GM19351 (cell line): ENCODE data around the gene ELOB.
A peak's percentile ranks its signal among the peaks of the same experiment; 100 is the strongest.

Experiments
- ATAC-seq: cut with Tn5 transposase; IDR thresholded peaks from one replicate; pipeline ENCODE4 v1.9.1; 2021; ENCODE audit warnings: mild to moderate bottlenecking, moderate library complexity; ENCODE audit not compliant: unreplicated experiment

Gene ELOB

DNA sequence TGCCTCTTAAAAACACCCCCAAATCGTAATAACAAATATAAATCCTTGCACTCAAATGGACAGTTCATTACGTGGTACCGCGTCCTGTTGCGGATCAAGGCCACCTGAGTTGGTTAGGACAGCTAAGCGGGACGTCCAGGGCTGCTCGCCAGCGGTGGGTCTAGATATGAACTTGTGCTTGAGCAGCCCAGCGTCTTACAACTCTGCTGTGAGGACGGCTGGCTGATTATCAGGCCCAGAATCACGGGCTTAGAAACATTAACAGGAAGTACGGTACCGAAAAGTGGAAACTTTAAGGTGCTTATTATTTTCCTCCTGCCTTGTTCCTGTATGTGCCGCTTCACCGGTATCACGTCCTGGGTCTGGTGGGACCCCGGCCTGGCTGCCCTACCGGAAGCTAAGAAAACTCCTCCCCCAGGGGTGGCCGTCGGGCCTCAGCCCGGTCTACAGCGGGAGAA lies 25.5 kb downstream of the ELOB start:
- ATAC-seq: peak; percentile 35

GRCh38 chr16:2749936-2750335 lies 27.1 kb downstream of the ELOB start:
- no peak for ATAC-seq

DNA sequence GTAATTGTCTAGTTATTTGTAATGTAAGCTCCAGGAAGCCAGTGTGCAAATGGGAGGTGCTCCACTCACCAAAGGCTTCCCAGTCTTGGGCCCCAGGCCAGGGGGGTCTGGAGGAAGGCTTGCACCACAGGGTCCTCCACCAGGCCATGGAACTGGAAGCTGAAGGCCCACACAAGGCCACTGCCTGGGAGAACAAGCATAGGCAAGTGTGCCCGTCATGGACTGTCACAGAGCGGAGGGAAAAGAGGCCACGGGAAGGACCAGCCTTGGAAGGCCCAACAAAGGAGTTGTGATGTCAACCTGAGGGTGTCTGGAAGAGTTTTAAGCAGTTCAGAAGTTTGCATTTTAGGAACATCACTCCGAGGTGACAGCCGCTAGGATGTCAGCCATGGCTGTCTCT lies 27.6 kb downstream of the ELOB start:
- ATAC-seq: no peak

DNA sequence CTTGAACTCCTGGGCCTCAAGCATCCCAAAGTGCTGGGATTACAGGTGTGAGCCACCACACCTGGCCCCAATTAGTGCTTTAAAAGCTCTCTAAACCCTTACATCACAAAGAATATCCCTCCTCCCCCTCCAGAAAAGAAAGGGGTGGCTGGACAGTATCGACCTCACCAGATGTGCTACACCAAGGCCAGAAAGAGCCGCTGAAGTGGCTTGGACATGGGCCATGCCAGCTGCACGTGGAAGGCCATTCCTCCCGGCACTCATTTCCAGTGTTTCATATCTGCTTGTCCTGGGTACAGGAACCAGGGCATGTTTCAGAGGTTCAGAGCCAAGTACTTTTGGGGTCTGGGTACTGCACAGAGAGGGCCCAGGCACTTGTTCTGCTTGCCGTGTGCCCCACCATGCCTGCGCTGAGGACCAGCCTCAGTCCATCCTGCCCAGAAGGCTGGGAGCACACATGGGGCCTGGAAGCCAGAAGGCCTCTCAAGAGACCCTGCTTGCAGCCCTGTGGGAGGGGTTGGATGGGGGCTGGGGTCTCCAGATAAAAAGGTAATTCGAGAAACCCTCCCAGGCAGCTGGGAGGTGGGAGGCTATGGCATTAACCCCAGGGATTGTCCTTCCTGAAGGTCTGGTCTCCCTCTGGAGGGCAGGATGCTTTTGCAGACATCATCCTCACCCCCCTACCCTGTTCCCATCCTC lies 28.2 kb downstream of the ELOB start:
- no peak for ATAC-seq

DNA sequence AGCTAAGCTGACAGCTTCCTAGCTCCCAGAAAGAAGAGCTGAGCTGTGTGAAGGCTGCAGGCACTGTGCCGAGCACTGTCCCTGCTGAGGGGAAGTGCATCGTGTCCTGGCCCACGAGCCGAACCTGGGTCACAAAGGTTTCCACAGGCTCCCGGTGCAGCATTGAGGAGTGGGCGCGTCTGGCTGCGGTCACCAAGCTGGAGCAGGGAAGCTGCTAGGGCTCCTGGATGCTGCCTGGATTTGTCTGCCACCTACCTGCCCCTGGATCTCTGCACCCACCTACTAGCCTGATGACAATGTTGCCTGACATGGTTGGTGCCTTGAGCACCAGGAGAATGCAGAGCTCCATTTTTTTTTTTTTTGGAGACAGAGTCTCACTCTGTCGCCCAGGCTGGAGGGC lies 31.1 kb downstream of the ELOB start:
- no peak for ATAC-seq

- ATAC-seq: no peak
These were observed 31.8 kb downstream of the ELOB start for GRCh38 chr16:2745116-2745890.

GRCh38 chr16:2744711-2745110 lies 32.4 kb downstream of the ELOB start:
- ATAC-seq: no peak

DNA sequence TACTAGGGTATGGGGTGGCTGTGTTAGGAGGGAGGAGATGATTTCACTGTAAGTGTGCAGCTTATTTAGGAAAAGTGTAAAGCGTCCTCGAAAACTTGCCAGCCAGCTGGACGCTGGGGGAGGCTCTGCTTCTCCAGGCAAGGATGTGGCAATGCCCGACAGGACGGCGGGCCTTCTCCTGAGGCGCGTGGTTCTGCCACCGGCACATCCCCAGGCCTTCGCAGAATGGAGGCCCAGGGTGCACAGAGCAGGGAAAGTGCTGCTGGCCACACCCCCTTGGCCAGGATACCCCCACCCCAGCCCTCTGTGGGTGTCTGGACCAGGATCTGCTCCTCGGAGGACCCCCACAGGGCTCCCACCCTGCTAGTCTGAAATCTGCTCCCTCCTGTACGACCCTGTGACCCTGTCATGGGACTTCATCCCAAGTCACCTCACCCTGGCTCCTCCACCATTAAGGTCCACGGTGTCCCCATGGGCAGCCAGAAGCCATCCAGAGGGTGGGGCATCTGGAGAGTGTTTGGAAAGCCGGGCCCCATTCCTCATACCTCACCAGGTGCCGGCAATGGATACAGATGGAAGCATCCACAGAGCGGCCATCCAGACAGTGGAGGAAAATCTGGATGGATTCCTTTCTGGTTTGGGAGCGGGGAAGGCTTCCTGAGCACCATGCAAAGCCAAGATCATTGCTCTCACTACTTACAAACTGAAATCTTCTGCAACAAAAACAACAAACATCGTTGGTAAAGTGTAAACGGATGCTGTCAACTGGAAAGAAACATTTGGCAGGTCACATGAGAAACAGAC lies 33.9 kb downstream of the ELOB start:
- no peak for ATAC-seq

- no peak for ATAC-seq
These were observed 34.6 kb downstream of the ELOB start for GRCh38 chr16:2742323-2743006.

DNA sequence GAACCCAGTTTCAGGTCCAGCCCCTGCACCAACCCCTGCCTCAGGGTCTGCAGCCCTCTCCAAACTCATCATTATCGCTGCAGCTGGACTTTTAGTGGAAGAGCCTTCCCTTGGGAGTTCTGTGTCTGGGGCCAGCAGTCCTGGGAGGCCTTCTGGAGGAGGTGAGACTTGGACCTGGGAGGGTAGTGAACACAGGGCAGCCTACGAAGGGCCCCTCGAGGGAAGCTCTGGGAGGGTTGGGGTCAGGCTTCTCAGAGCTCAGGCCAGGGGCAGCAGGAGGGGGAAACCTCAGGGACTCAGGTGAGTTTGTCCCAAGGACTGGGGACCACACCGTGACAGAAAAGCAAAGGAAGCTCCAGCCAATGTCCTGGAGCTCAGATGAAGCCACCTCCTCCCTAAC lies 35.9 kb downstream of the ELOB start:
- no peak for ATAC-seq

DNA sequence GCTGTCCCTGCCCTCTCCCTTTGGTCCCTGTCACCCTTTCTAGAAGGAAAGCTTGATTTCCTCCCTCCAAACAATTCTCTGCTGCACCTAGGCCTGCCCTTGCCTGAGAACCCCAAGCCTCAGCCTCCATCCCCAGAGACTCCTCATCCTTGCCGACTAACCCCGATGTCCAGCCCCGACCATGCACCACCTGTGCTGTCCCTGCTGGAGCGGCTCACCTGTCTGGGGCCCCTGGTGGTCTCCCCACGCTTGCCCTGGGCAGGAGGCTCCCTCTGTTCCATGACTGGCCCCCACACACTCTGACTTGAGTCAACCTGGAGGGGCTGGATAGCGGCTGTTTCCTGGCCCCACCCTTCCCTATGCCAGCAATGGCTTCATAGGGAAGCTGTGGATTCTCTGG lies 36.6 kb downstream of the ELOB start:
- ATAC-seq: no peak

- ATAC-seq: no peak
These were observed 37.3 kb downstream of the ELOB start for GRCh38 chr16:2739625-2740430.

GRCh38 chr16:2738615-2739014 lies 38.5 kb downstream of the ELOB start:
- ATAC-seq: no peak

- no peak for ATAC-seq
These were observed 39.1 kb downstream of the ELOB start for GRCh38 chr16:2737895-2738418.

DNA sequence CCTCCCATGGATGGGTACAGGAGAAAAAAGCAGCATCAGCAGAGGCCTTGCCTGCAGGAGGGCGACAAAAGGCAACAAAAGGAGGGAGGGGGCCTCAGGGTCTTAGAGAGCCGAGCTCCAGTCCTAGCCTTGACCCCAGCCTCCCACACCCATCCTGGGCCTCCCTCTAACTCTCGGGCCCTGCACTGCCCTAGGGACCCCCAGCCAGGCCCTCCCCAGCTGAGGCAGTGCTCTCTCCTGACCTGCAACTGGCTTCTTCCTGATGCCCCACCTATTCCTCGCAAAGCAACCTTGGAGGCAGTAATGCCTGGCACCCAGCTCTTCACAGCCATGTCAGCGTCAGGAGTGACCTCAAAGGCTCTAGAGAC lies 39.9 kb downstream of the ELOB start:
- ATAC-seq: no peak

GRCh38 chr16:2736476-2737237 lies 40.4 kb downstream of the ELOB start:
- ATAC-seq: no peak

GRCh38 chr16:2734844-2735515 lies 42.1 kb downstream of the ELOB start:
- no peak for ATAC-seq

- ATAC-seq: no peak
These were observed 49.0 kb downstream of the ELOB start for GRCh38 chr16:2728034-2728433.

DNA sequence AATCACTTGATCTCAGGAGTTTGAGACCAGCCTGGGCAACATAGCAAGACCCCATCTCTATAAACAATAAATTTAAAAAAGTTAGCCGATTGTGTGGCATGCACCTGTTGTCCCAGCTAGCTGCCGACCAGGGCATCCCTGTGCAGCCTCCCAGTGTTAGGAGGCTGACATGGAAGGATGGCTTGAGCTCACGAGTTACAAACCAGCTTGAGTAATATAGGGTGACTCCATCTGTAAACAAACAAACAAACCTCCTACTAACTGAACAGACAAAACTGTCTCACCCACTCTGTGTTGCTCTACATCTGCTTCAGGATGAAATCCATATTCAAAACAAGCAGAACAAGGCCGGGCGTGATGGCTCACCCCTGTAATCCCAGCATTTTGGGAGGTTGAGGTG lies 50.2 kb downstream of the ELOB start:
- ATAC-seq: no peak
